ENCODE measurements around the gene DEGS2. TPM values are rescaled to one million over a fixed set of nuclear protein-coding genes. Genes with fewer than 3 reads are reported as not detected.

Gene DEGS2
- total and polyA plus RNA-seq, 2 experiments from 2014 or later = 0.63 to 2.2 TPM

- H3K4me1 Mint-ChIP-seq = peaks cover 22% of the 10 kb centered on the region
- H3K27me3 ChIP-seq (ENCODE audit: insufficient read depth) = no peaks in the 10 kb centered on the region
- no peaks in the 10 kb centered on the region for H3K9me2 ChIP-seq (ENCODE audit: insufficient read depth)
- peaks cover 9% of the 10 kb centered on the region for H3K27me3 Mint-ChIP-seq (ENCODE audit: insufficient read depth, low read depth, poor library complexity)
- no peak overlapping the region for H3K27ac Mint-ChIP-seq
- H3K36me3 ChIP-seq (ENCODE audit: insufficient read depth) = no peaks in the 10 kb centered on the region
- no peaks in the 10 kb centered on the region for H3F3A ChIP-seq (replicated peaks; ENCODE audit: low read depth)
- no peak overlapping the region for H2AFZ ChIP-seq
- no peak overlapping the region for H3K27ac ChIP-seq (ENCODE audit: low read depth)
- H4K20me1 ChIP-seq (replicated peaks; ENCODE audit: insufficient read depth) = peaks cover 10% of the 10 kb centered on the region; the same call in 1 of the 2 replicates
- no peak for TF ChIP-seq NANOG (IDR thresholded peaks at IDR 0.05; ENCODE audit: borderline replicate concordance)
- TF ChIP-seq CTCF (conservative IDR thresholded peaks at IDR 0.05; ENCODE audit: low read depth in 2 of 2) = no peak
- TF ChIP-seq POLR2AphosphoS5 (IDR thresholded peaks at IDR 0.05; ENCODE audit: low read depth) = no peak
- TF ChIP-seq ETS1 (IDR thresholded peaks at IDR 0.05) = no peak
- TF ChIP-seq ZNF331 (CRISPR knock-in tag; IDR thresholded peaks at IDR 0.05; ENCODE audit: low read depth) = no peak
- TF ChIP-seq ZNF462 (CRISPR knock-in tag; IDR thresholded peaks at IDR 0.05) = no peak
- no peak for TF ChIP-seq ZNF114 (CRISPR knock-in tag; IDR thresholded peaks at IDR 0.05)
- no peak for TF ChIP-seq JUNB (IDR thresholded peaks at IDR 0.05; ENCODE audit: unreplicated experiment)
- no peak for TF ChIP-seq STAT1 (IDR thresholded peaks at IDR 0.05; ENCODE audit: unreplicated experiment)
- no peak for TF ChIP-seq CREB1 (CRISPR knock-in tag; IDR thresholded peaks at IDR 0.05; ENCODE audit: low read depth)
- no peak overlapping the region for H3K4me3 Mint-ChIP-seq
- H3K4me3 ChIP-seq = no peak overlapping the region
- ATAC-seq = no peak
- H3K36me3 Mint-ChIP-seq (ENCODE audit: low read depth) = no peaks in the 10 kb centered on the region
- H3K79me2 ChIP-seq (replicated peaks; ENCODE audit: insufficient read depth) = no peaks in the 10 kb centered on the region
- DNase-seq (ENCODE audit: low spot score) = no peak
- H3K4me1 ChIP-seq (ENCODE audit: insufficient read depth) = peaks cover 4% of the 10 kb centered on the region; the same call in 1 of the 2 replicates
- no peaks in the 10 kb centered on the region for H3K9me3 Mint-ChIP-seq
- no peak overlapping the region for H3K4me2 ChIP-seq
Measured at GRCh38 chr14:100107236-100107635, 52.2 kb downstream of the DEGS2 start.
